SK-N-SH (cell line): ENCODE measurements around the gene GNS. TPM values are rescaled to one million over a fixed set of nuclear protein-coding genes. Genes with fewer than 3 reads are reported as not detected.
A peak's percentile ranks its signal among the peaks of the same experiment; 100 is the strongest.

Experiments used
- CTCF ChIA-PET: fragments of 300-600, 350-600 bp; formaldehyde crosslinking; extraction: SDS; loops from one replicate; lab custom pipeline; 2021; lab: Yijun Ruan, JAX
- POLR2A ChIA-PET: fragments of 350-600 bp; sonication (Branson Sonifier 250); formaldehyde crosslinking; extraction: SDS; loops from one replicate; lab custom pipeline; 2020; ENCODE audit warnings: antibody characterized with exemption, inconsistent platforms; lab: Yijun Ruan, JAX
- DNase-seq: peaks from one replicate; pipeline ENCODE4 v3.0.0; 2012
- H2AFZ ChIP-seq: fragments of 200-600 bp; sonication (generic); 2 replicates; pipeline ENCODE4 v1.8.1; 2016; ENCODE audit warnings: antibody characterized with exemption, mild to moderate bottlenecking, low read depth
- H3F3A ChIP-seq: fragments of 200-600 bp; sonication (generic); replicated peaks from 2 replicates; pipeline ENCODE3; 2016; ENCODE audit warnings: antibody characterized with exemption, mild to moderate bottlenecking; ENCODE audit not compliant: insufficient read depth
- H3K27ac ChIP-seq, 2 experiments: fragments of 200-500 bp in 1 of 2; fragments of 200-600 bp in 1 of 2; sonication (Bioruptor generic) in 1 of 2; sonication (generic), shearing (Covaris generic) in 1 of 2; 2 replicates each; pipeline versions ENCODE4 v1.5.1 to v1.6.1; 2014 to 2016; ENCODE audit warnings: low read depth in 2 of 2, inconsistent platforms in 1 of 2, low read length in 1 of 2, mild to moderate bottlenecking in 1 of 2, mixed read lengths in 1 of 2
- H3K27me3 ChIP-seq: fragments of 200-600 bp; sonication (generic), shearing (Covaris generic); 2 replicates; pipeline ENCODE4 v1.6.1; 2016; ENCODE audit warnings: mixed run types; ENCODE audit not compliant: insufficient read depth
- H3K36me3 ChIP-seq, 2 experiments: fragments of 200-500 bp in 1 of 2; fragments of 200-600 bp in 1 of 2; sonication (Bioruptor generic) in 1 of 2; sonication (generic) in 1 of 2; replicated peaks in 1 of 2; 2 replicates each; pipeline versions ENCODE3 to v1.5.1; 2014 to 2016; ENCODE audit warnings: low read length in 1 of 2, mild to moderate bottlenecking in 1 of 2; ENCODE audit not compliant: insufficient read depth in 2 of 2, control insufficient read depth in 1 of 2
- H3K4me1 ChIP-seq, 2 experiments: fragments of 200-500 bp in 1 of 2; fragments of 200-600 bp in 1 of 2; sonication (Bioruptor generic) in 1 of 2; sonication (generic), shearing (Covaris generic) in 1 of 2; 2 replicates each; pipeline versions ENCODE4 v1.5.1 to v1.6.1; 2014 to 2016; ENCODE audit warnings: low read depth in 1 of 2, low read length in 1 of 2, mixed run types in 1 of 2; ENCODE audit not compliant: insufficient read depth in 2 of 2, control insufficient read depth in 1 of 2
- H3K4me2 ChIP-seq: fragments of 200-600 bp; sonication (generic), shearing (Covaris generic); 2 replicates; pipeline ENCODE4 v1.6.1; 2017; ENCODE audit warnings: mixed run types
- H3K4me3 ChIP-seq, 2 experiments: fragments of 200-500 bp in 1 of 2; fragments of 200-600 bp in 1 of 2; sonication (Bioruptor generic) in 1 of 2; sonication (generic), shearing (Covaris generic) in 1 of 2; 2 replicates each; pipeline versions ENCODE4 v1.5.1 to v1.8.1; 2014 to 2016; ENCODE audit warnings: low read depth in 2 of 2, inconsistent platforms in 1 of 2, low read length in 1 of 2, mild to moderate bottlenecking in 1 of 2, mixed read lengths in 1 of 2, moderate library complexity in 1 of 2
- H3K79me2 ChIP-seq: fragments of 200-600 bp; sonication (generic); 2 replicates; pipeline ENCODE4 v1.8.1; 2017; ENCODE audit warnings: mild to moderate bottlenecking; ENCODE audit not compliant: insufficient read depth
- H3K9ac ChIP-seq: fragments of 200-600 bp; sonication (generic); 2 replicates; pipeline ENCODE4 v1.6.1; 2017; ENCODE audit warnings: mixed run types
- H3K9me2 ChIP-seq: fragments of 200-600 bp; sonication (generic); 2 replicates; pipeline ENCODE4 v1.6.1; 2017; ENCODE audit warnings: mixed run types
- H3K9me3 ChIP-seq: fragments of 200-600 bp; sonication (generic); 2 replicates; pipeline ENCODE4 v1.6.1; 2017; ENCODE audit warnings: mixed run types, mild to moderate bottlenecking, moderate library complexity
- H4K20me1 ChIP-seq: fragments of 200-600 bp; sonication (generic); 2 replicates; pipeline ENCODE4 v1.6.1; 2017; ENCODE audit warnings: mild to moderate bottlenecking, mixed run types; ENCODE audit not compliant: insufficient read depth
- EP300 ChIP-seq, 2 experiments: IDR thresholded peaks; 2 replicates each; pipeline versions ENCODE4 v1.4.0 to v1.6.1; 2012; ENCODE audit warnings: borderline replicate concordance in 1 of 2, low read depth in 1 of 2, low read length in 1 of 2
- EZH2phosphoT487 ChIP-seq: fragments of 200-600 bp; sonication (generic); IDR thresholded peaks from 2 replicates; pipeline ENCODE4 v1.6.1; 2017; ENCODE audit warnings: low read depth, mixed run types, mild to moderate bottlenecking, antibody characterized with exemption, moderate library complexity, borderline replicate concordance
- FOSL2 ChIP-seq: IDR thresholded peaks from 2 replicates; pipeline ENCODE4 v1.4.0; 2012; ENCODE audit warnings: low read depth, mild to moderate bottlenecking, moderate library complexity, borderline replicate concordance
- FOXJ3 ChIP-seq: sonication (generic); formaldehyde crosslinking; IDR thresholded peaks from 2 replicates; pipeline ENCODE4 v1.5.1; 2020; ENCODE audit warnings: mild to moderate bottlenecking, missing genetic modification reagents
- GATA2 ChIP-seq: sonication (generic); formaldehyde crosslinking; IDR thresholded peaks from 2 replicates; pipeline ENCODE4 v1.5.0; 2020; ENCODE audit warnings: mild to moderate bottlenecking, missing genetic modification reagents
- JUND ChIP-seq: IDR thresholded peaks from 2 replicates; pipeline ENCODE4 v1.4.0; 2012
- MEF2A ChIP-seq: IDR thresholded peaks from 2 replicates; pipeline ENCODE4 v1.4.0; 2012; ENCODE audit warnings: low read depth, borderline replicate concordance
- MXI1 ChIP-seq: IDR thresholded peaks from 2 replicates; pipeline ENCODE4 v1.6.1; 2012; ENCODE audit warnings: mild to moderate bottlenecking, low read depth, low read length, improper control_type of control experiment
- NFIC ChIP-seq: IDR thresholded peaks from 2 replicates; pipeline ENCODE4 v1.4.0; 2012; ENCODE audit warnings: borderline replicate concordance
- TEAD4 ChIP-seq: IDR thresholded peaks from 2 replicates; pipeline ENCODE4 v1.4.0; 2012; ENCODE audit warnings: mild to moderate bottlenecking, borderline replicate concordance; ENCODE audit not compliant: insufficient read depth
- WGBS: methylation state at CpG from one replicate; pipeline ENCODE4 v1.1.6; 2017; ENCODE audit warnings: low lambda C conversion rate; 5-methylcytosine and 5-hydroxymethylcytosine counted together
- polyA plus RNA-seq, 3 experiments: library from polyadenylated mRNA; depleted of rRNA; stranded (reverse); fragments of >200 nt; gene quantifications; 2 replicates each; pipeline ENCODE4 v1.2.3, GENCODE V29; 2012
- TF ChIP-seq, protein P1 (sequence below): IDR thresholded peaks from 2 replicates; pipeline ENCODE4 v1.4.0; 2012; ENCODE audit warnings: low read depth, borderline replicate concordance
- TF ChIP-seq, protein P2 (sequence below): IDR thresholded peaks from 2 replicates; pipeline ENCODE4 v1.4.0; 2012; ENCODE audit warnings: low read depth
- TF ChIP-seq, protein P3 (sequence below): IDR thresholded peaks from 2 replicates; pipeline ENCODE4 v1.4.0; 2012; ENCODE audit warnings: low read depth, borderline replicate concordance

GNS gene
- polyA plus RNA-seq, 1 of the 3 experiments (the other 2 are of a cell fraction) = 74.8 TPM

DNA sequence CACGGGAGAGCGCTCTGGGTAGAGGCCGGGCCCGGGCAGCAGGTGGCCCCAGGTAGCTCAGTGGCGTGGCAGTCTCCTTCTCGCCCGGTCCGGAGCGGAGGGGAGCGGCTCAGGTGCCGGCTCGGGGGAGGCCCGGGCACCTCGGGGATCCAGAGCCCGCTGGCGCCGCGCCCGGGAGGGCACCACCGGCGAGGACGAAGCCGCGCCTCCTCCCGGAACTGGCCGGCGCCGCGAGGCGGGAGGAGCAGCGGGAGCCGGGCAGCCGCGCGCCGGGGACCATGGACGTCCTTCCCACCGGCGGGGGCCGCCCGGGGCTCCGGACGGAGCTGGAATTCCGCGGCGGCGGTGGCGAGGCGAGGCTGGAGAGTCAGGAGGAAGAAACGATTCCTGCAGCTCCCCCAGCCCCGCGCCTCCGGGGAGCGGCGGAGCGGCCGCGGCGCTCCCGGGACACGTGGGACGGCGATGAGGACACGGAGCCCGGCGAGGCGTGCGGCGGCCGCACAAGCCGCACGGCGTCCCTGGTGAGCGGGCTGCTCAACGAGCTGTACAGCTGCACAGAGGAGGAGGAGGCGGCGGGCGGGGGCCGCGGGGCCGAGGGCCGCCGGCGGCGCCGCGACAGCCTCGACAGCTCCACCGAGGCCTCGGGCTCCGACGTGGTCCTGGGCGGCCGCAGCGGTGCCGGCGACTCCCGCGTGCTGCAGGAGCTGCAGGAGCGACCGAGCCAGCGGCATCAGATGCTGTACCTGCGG, 21.5 kb upstream of the GNS start:
- Histone ChIP-seq H3K9me2 (no peaks in the 10 kb centered on the region), H3K9me3 (peaks cover 6% of the 10 kb centered on the region), H2AFZ (peak overlapping the region; percentile 29; the same call in 1 of the 2 replicates), H3K27ac (no peak overlapping the region), H3K79me2 (no peaks in the 10 kb centered on the region), H4K20me1 (no peaks in the 10 kb centered on the region), H3K36me3 (no peaks in the 10 kb centered on the region), H3K27me3 (peaks cover 55% of the 10 kb centered on the region), H3K4me3 (peak overlapping the region in 1 of 2 experiments; percentile 41; a peak in 3 of 4 replicates), H3K4me1 (peaks cover 0 to 7% of the 10 kb centered on the region in 2 experiments; a peak in 1 of 4 replicates), H3K9ac (no peak overlapping the region), H3K4me2 (peak overlapping the region; percentile 50; the same call in 1 of the 2 replicates), H3F3A (no peaks in the 10 kb centered on the region)
- TF ChIP-seq EP300 (IDR thresholded peaks at IDR 0.05; ENCODE audit: borderline replicate concordance in 1 of 2, low read depth in 1 of 2, low read length in 1 of 2) (no peak), MEF2A (no peak), EZH2phosphoT487 (peak; percentile 26; the same call in 1 of the 2 replicates)
- TF ChIP-seq, protein P1, sequence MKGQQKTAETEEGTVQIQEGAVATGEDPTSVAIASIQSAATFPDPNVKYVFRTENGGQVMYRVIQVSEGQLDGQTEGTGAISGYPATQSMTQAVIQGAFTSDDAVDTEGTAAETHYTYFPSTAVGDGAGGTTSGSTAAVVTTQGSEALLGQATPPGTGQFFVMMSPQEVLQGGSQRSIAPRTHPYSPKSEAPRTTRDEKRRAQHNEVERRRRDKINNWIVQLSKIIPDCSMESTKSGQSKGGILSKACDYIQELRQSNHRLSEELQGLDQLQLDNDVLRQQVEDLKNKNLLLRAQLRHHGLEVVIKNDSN = no peak
- ChIA-PET POLR2A (no interaction called here), CTCF (interaction anchor here (0.6 to 4.1 kb wide), 10 partner anchors 15 to 127 kb away, joined by 3 to 38 read pairs (median 3); no protein-coding TSS in a partner anchor)
- WGBS = 7% methylated on average over 21 of the region's 103 CpGs
- DNase-seq = peak; percentile 81

DNA sequence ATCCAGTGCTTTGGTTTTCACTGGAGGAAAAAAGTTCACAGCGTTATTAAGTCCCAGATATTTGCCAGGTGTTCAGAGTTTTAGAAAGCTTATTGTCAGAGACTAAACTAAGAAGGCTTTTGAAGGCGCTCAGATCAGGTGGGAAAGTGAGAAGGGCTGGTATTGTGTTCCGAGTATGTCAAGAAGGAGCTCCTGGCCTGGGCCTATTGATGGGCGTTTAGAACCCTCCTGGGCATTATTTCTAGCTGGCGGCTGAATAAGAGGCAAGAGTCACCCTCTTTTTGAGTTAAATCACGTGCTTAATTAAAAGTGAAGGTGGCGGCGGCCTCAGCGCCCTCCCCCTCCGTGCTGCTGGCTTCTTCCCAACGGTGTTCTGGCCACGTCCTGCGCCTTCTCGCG, 20.9 kb upstream of the GNS start:
- ChIA-PET CTCF (interaction anchor here (0.7 to 4.1 kb wide), 6 partner anchors 16 to 114 kb away, joined by 3 to 38 read pairs (median 3); no protein-coding TSS in a partner anchor), POLR2A (no interaction called here)
- H3K9me3 ChIP-seq = peaks cover 12% of the 10 kb centered on the region
- peaks cover 54% of the 10 kb centered on the region for H3K27me3 ChIP-seq
- no peaks in the 10 kb centered on the region for H3K79me2 ChIP-seq
- no peaks in the 10 kb centered on the region for H3F3A ChIP-seq
- H3K36me3 ChIP-seq = no peaks in the 10 kb centered on the region
- peak overlapping the region; percentile 50; the same call in 1 of the 2 replicates for H3K4me2 ChIP-seq
- H3K4me1 ChIP-seq = peaks cover 0 to 7% of the 10 kb centered on the region in 2 experiments; a peak in 1 of 4 replicates
- peak overlapping the region in 1 of 2 experiments; percentile 41; a peak in 1 of 4 replicates for H3K4me3 ChIP-seq
- no peak overlapping the region for H3K27ac ChIP-seq
- WGBS = 43% methylated on average over 12 of the region's 15 CpGs
- no peaks in the 10 kb centered on the region for H3K9me2 ChIP-seq
- H4K20me1 ChIP-seq = no peaks in the 10 kb centered on the region
- no peak for DNase-seq
- peak overlapping the region; percentile 29; the same call in 1 of the 2 replicates for H2AFZ ChIP-seq
- no peak for TF ChIP-seq GATA2 (CRISPR knock-in tag)
- no peak for TF ChIP-seq FOSL2
- no peak for TF ChIP-seq MXI1
- TF ChIP-seq, protein P2, sequence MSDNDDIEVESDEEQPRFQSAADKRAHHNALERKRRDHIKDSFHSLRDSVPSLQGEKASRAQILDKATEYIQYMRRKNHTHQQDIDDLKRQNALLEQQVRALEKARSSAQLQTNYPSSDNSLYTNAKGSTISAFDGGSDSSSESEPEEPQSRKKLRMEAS = no peak
- TF ChIP-seq NFIC = no peak
- TF ChIP-seq, protein P3, sequence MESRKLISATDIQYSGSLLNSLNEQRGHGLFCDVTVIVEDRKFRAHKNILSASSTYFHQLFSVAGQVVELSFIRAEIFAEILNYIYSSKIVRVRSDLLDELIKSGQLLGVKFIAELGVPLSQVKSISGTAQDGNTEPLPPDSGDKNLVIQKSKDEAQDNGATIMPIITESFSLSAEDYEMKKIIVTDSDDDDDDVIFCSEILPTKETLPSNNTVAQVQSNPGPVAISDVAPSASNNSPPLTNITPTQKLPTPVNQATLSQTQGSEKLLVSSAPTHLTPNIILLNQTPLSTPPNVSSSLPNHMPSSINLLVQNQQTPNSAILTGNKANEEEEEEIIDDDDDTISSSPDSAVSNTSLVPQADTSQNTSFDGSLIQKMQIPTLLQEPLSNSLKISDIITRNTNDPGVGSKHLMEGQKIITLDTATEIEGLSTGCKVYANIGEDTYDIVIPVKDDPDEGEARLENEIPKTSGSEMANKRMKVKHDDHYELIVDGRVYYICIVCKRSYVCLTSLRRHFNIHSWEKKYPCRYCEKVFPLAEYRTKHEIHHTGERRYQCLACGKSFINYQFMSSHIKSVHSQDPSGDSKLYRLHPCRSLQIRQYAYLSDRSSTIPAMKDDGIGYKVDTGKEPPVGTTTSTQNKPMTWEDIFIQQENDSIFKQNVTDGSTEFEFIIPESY = no peak
- no peak for TF ChIP-seq JUND
- TF ChIP-seq TEAD4 = no peak
- no peak for TF ChIP-seq EZH2phosphoT487
- TF ChIP-seq FOXJ3 (CRISPR knock-in tag) = no peak
- H3K9ac ChIP-seq = no peak overlapping the region
